H9 (cell line): ENCODE data around the gene EIF2S2. TPM values are rescaled to one million over a fixed set of nuclear protein-coding genes. Genes with fewer than 3 reads are reported as not detected.

Experiments
- DNase-seq: peaks from one replicate; pipeline ENCODE4 v3.0.0-alpha.2; 2017
- H2AFZ ChIP-seq: one replicate; pipeline ENCODE4 v1.6.1; 2013; ENCODE audit warnings: mild to moderate bottlenecking, low read length, control low read depth, moderate library complexity
- H2AK5ac ChIP-seq: 2 replicates; pipeline ENCODE4 v1.6.1; 2013; ENCODE audit warnings: low read length, control low read depth, mixed read lengths; ENCODE audit not compliant: insufficient read length
- H2BK120ac ChIP-seq: one replicate; pipeline ENCODE4 v1.6.1; 2013; ENCODE audit warnings: low read depth, mild to moderate bottlenecking, low read length, control low read depth, inconsistent platforms; ENCODE audit not compliant: poor library complexity, severe bottlenecking
- H2BK12ac ChIP-seq: 2 replicates; pipeline ENCODE4 v1.6.1; 2013; ENCODE audit warnings: low read length, control low read depth, mixed read lengths, low read depth; ENCODE audit not compliant: insufficient read length
- H2BK15ac ChIP-seq: 2 replicates; pipeline ENCODE4 v1.6.1; 2013; ENCODE audit warnings: low read depth, low read length, control low read depth
- H2BK20ac ChIP-seq: one replicate; pipeline ENCODE4 v1.6.1; 2013; ENCODE audit warnings: low read depth, mild to moderate bottlenecking, low read length, control low read depth, inconsistent platforms; ENCODE audit not compliant: poor library complexity, severe bottlenecking
- H2BK5ac ChIP-seq: 2 replicates; pipeline ENCODE4 v1.6.1; 2013; ENCODE audit warnings: low read length, control low read depth, mixed read lengths; ENCODE audit not compliant: insufficient read length
- H3K14ac ChIP-seq: 2 replicates; pipeline ENCODE4 v1.6.1; 2013; ENCODE audit warnings: low read length, control low read depth; ENCODE audit not compliant: insufficient read depth
- H3K18ac ChIP-seq: 2 replicates; pipeline ENCODE4 v1.6.1; 2013; ENCODE audit warnings: low read depth, mild to moderate bottlenecking, mixed read lengths, low read length, control low read depth; ENCODE audit not compliant: insufficient read length
- H3K23ac ChIP-seq: 2 replicates; pipeline ENCODE4 v1.6.1; 2013; ENCODE audit warnings: low read length, control low read depth, mixed read lengths, low read depth; ENCODE audit not compliant: insufficient read length
- H3K23me2 ChIP-seq: 2 replicates; pipeline ENCODE4 v1.6.1; 2013; ENCODE audit warnings: low read depth, mild to moderate bottlenecking, mixed read lengths, low read length, control low read depth; ENCODE audit not compliant: insufficient read length, poor library complexity, severe bottlenecking
- H3K27ac ChIP-seq: 2 replicates; pipeline ENCODE4 v1.5.1; 2013; ENCODE audit warnings: low read length, control low read depth, mixed read lengths, low read depth; ENCODE audit not compliant: insufficient read length
- H3K27me3 ChIP-seq: 2 replicates; pipeline ENCODE4 v1.6.1; 2013; ENCODE audit warnings: low read length, control low read depth, inconsistent platforms; ENCODE audit not compliant: insufficient read depth
- H3K4ac ChIP-seq: 2 replicates; pipeline ENCODE4 v1.6.1; 2013; ENCODE audit warnings: low read depth, mild to moderate bottlenecking, control low read depth, inconsistent platforms, low read length, moderate library complexity
- H3K4me1 ChIP-seq: 2 replicates; pipeline ENCODE4 v1.6.1; 2013; ENCODE audit warnings: low read length, control low read depth, inconsistent platforms; ENCODE audit not compliant: insufficient read depth
- H3K4me2 ChIP-seq: 2 replicates; pipeline ENCODE4 v1.6.1; 2013; ENCODE audit warnings: low read length, control low read depth, mixed read lengths; ENCODE audit not compliant: insufficient read length, insufficient read depth
- H3K56ac ChIP-seq: 2 replicates; pipeline ENCODE4 v1.6.1; 2013; ENCODE audit warnings: low read depth, mild to moderate bottlenecking, mixed read lengths, low read length, control low read depth; ENCODE audit not compliant: insufficient read length
- H3K79me1 ChIP-seq: 2 replicates; pipeline ENCODE4 v1.6.1; 2013; ENCODE audit warnings: low read depth, mild to moderate bottlenecking, moderate library complexity, low read length, control low read depth, inconsistent platforms; ENCODE audit not compliant: insufficient read depth, poor library complexity, severe bottlenecking
- H3K79me2 ChIP-seq: 2 replicates; pipeline ENCODE4 v1.6.1; 2013; ENCODE audit warnings: low read length, control low read depth, inconsistent platforms; ENCODE audit not compliant: insufficient read depth
- H3K9ac ChIP-seq: 2 replicates; pipeline ENCODE4 v1.6.1; 2013; ENCODE audit warnings: low read length, control low read depth, mixed read lengths; ENCODE audit not compliant: insufficient read length; ENCODE audit errors: extremely low read depth
- H3K9me3 ChIP-seq: one replicate; pipeline ENCODE4 v1.6.1; 2013; ENCODE audit warnings: low read depth, low read length, inconsistent platforms; ENCODE audit not compliant: control insufficient read depth
- H3T11ph ChIP-seq: one replicate; pipeline ENCODE4 v1.6.1; 2013; ENCODE audit warnings: mild to moderate bottlenecking, low read length, control low read depth, inconsistent platforms
- H4K20me1 ChIP-seq: one replicate; pipeline ENCODE4 v1.6.1; 2013; ENCODE audit not compliant: control insufficient read depth, insufficient read length, insufficient read depth
- H4K5ac ChIP-seq: 2 replicates; pipeline ENCODE4 v1.6.1; 2013; ENCODE audit warnings: low read depth, mild to moderate bottlenecking, mixed read lengths, low read length, control low read depth; ENCODE audit not compliant: insufficient read length
- H4K8ac ChIP-seq: replicated peaks from 2 replicates; pipeline ENCODE4 v1.6.1; 2013; ENCODE audit warnings: low read length, control low read depth, mixed read lengths, low read depth; ENCODE audit not compliant: insufficient read length
- H4K91ac ChIP-seq: 2 replicates; pipeline ENCODE4 v1.6.1; 2013; ENCODE audit warnings: low read depth, mild to moderate bottlenecking, moderate library complexity, mixed read lengths, low read length, control low read depth; ENCODE audit not compliant: insufficient read length
- H3K27ac Mint-ChIP-seq, 3 experiments: 2 replicates in 2 of 3; 3 replicates in 1 of 3; pipeline ENCODE4 v1.8.0; 2020 to 2021; ENCODE audit warnings: mixed read lengths in 3 of 3, mild to moderate bottlenecking in 1 of 3, moderate library complexity in 1 of 3
- H3K27me3 Mint-ChIP-seq: 2 replicates; pipeline ENCODE4 v1.8.0; 2021; ENCODE audit warnings: low read depth, mild to moderate bottlenecking, moderate library complexity, mixed read lengths
- H3K36me3 Mint-ChIP-seq, 3 experiments: 2 replicates in 2 of 3; 3 replicates in 1 of 3; pipeline ENCODE4 v1.8.0; 2020 to 2021; ENCODE audit warnings: low read depth in 3 of 3, mixed read lengths in 3 of 3; ENCODE audit not compliant: insufficient read depth in 1 of 3
- H3K4me1 Mint-ChIP-seq, 2 experiments: 2 replicates each; pipeline ENCODE4 v1.8.0; 2020; ENCODE audit warnings: mixed read lengths in 2 of 2
- H3K4me3 Mint-ChIP-seq, 2 experiments: 2 replicates in 1 of 2; 3 replicates in 1 of 2; pipeline ENCODE4 v1.8.0; 2020 to 2021; ENCODE audit warnings: mild to moderate bottlenecking in 2 of 2, mixed read lengths in 2 of 2, moderate library complexity in 1 of 2
- H3K9me3 Mint-ChIP-seq, 2 experiments: 2 replicates in 1 of 2; 3 replicates in 1 of 2; pipeline ENCODE4 v1.8.0; 2020; ENCODE audit warnings: mild to moderate bottlenecking in 2 of 2, mixed read lengths in 2 of 2, moderate library complexity in 1 of 2
- WGBS: extraction: QIAGEN DNeasy Blood & Tissue Kit; methylation state at CpG from one replicate; pipeline ENCODE4 v1.1.7; 2013; ENCODE audit warnings: missing lambda C conversion rate, low lambda C conversion rate, mixed read lengths; ENCODE audit not compliant: insufficient read length; ENCODE audit errors: extremely low coverage; 5-methylcytosine and 5-hydroxymethylcytosine counted together
- total RNA-seq: library from RNA; stranded (reverse); gene quantifications from 2 replicates; pipeline ENCODE4 v1.2.1, GENCODE V29; 2021
- TF ChIP-seq, protein P1 (sequence below): fragments of 200-600 bp; sonication (generic); conservative IDR thresholded peaks from 3 replicates; pipeline ENCODE4 v1.8.0; 2021; ENCODE audit warnings: antibody characterized with exemption, mild to moderate bottlenecking

EIF2S2 gene
- total RNA-seq, 1 experiment from 2014 or later, result 188 TPM

DNA sequence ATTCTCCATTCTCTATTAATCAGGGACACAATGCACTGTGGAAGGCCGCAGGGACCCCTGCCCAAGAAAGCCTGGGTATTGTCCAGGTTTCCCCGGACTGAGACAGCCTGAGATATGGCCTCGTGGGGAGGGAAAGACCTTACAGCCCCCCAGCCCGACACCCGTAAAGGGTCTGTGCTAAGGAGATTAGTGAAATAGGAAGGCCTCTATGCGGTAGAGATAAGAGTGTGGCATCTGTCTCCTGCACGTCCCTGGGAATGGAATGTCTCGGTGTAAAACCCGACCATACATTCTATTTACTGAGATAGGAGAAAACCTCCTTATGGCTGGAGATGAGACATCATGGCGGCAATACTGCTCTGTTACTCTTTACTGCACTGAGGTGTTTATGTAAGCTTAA is 15.7 kb upstream of the EIF2S2 start:
- H3K27me3 Mint-ChIP-seq, result peaks cover 36% of the 10 kb centered on the region
- TF ChIP-seq, protein P1, sequence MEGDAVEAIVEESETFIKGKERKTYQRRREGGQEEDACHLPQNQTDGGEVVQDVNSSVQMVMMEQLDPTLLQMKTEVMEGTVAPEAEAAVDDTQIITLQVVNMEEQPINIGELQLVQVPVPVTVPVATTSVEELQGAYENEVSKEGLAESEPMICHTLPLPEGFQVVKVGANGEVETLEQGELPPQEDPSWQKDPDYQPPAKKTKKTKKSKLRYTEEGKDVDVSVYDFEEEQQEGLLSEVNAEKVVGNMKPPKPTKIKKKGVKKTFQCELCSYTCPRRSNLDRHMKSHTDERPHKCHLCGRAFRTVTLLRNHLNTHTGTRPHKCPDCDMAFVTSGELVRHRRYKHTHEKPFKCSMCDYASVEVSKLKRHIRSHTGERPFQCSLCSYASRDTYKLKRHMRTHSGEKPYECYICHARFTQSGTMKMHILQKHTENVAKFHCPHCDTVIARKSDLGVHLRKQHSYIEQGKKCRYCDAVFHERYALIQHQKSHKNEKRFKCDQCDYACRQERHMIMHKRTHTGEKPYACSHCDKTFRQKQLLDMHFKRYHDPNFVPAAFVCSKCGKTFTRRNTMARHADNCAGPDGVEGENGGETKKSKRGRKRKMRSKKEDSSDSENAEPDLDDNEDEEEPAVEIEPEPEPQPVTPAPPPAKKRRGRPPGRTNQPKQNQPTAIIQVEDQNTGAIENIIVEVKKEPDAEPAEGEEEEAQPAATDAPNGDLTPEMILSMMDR, result no peak
- H3K4me2 ChIP-seq, result no peak overlapping the region
- H3K56ac ChIP-seq, result no peak overlapping the region
- H4K20me1 ChIP-seq, result no peaks in the 10 kb centered on the region
- H3K27me3 ChIP-seq, result no peaks in the 10 kb centered on the region
- H3K36me3 Mint-ChIP-seq, result peaks cover 0 to 7% (median 3%) of the 10 kb centered on the region in 3 experiments; a peak in 5 of 7 replicates
- H2BK15ac ChIP-seq, result no peak overlapping the region
- no peak overlapping the region for H2AFZ ChIP-seq
- no peak overlapping the region for H2BK20ac ChIP-seq
- no peak overlapping the region for H3T11ph ChIP-seq
- H3K27ac ChIP-seq, result no peak overlapping the region
- no peak overlapping the region for H4K5ac ChIP-seq
- no peak overlapping the region for H4K91ac ChIP-seq
- H3K79me2 ChIP-seq, result no peaks in the 10 kb centered on the region
- H3K27ac Mint-ChIP-seq, result no peak overlapping the region
- WGBS, result no CpG with 5 or more reads among the region's 10 CpGs
- H3K4me1 ChIP-seq, result no peaks in the 10 kb centered on the region
- H3K79me1 ChIP-seq, result no peaks in the 10 kb centered on the region
- H3K14ac ChIP-seq, result no peak overlapping the region
- no peak overlapping the region for H2BK120ac ChIP-seq
- no peak overlapping the region for H3K4me3 Mint-ChIP-seq
- H4K8ac ChIP-seq, result no peak overlapping the region
- H2BK5ac ChIP-seq, result no peak overlapping the region
- H3K9me3 Mint-ChIP-seq, result peaks cover 10 to 19% of the 10 kb centered on the region in 2 experiments
- no peak overlapping the region for H2AK5ac ChIP-seq
- DNase-seq, result no peak
- H3K18ac ChIP-seq, result no peak overlapping the region
- H3K23me2 ChIP-seq, result no peaks in the 10 kb centered on the region
- H3K9ac ChIP-seq, result no peak overlapping the region
- no peak overlapping the region for H2BK12ac ChIP-seq
- peaks cover 2 to 3% of the 10 kb centered on the region in 2 experiments; a peak in 3 of 4 replicates for H3K4me1 Mint-ChIP-seq
- H3K4ac ChIP-seq, result no peak overlapping the region
- no peaks in the 10 kb centered on the region for H3K9me3 ChIP-seq
- no peak overlapping the region for H3K23ac ChIP-seq
